PC-9 (cell line): ENCODE results near the gene CALML5. TPM values are rescaled to one million over a fixed set of nuclear protein-coding genes. Genes with fewer than 3 reads are reported as not detected.

Source experiments
- BruUV-seq: library from RNA; stranded (reverse); fragments of 400-500 nt; replicated peaks from 2 replicates; lab custom pipeline; 2021; lab: Mats Ljungman, UMichigan
- CTCF ChIA-PET: fragments of 300-600 bp; sonication (Branson Sonifier 250); formaldehyde crosslinking; loops from one replicate; lab custom pipeline; 2022; ENCODE audit warnings: antibody characterized with exemption; lab: Charles Lee
- POLR2A ChIA-PET: fragments of 300-600 bp; sonication (Branson Sonifier 250); formaldehyde crosslinking; loops from one replicate; lab custom pipeline; 2022; ENCODE audit warnings: antibody characterized with exemption; ENCODE audit not compliant: unreplicated experiment; lab: Charles Lee
- DNase-seq, 2 experiments: peaks; one replicate each; pipeline versions ENCODE4 v3.0.0 to v3.0.0-alpha.2; 2015 to 2022; ENCODE audit warnings: mixed read lengths in 1 of 2
- H2AFZ ChIP-seq: fragments of 200-600 bp; sonication (generic); 2 replicates; pipeline ENCODE4 v1.8.1; 2017; ENCODE audit warnings: antibody characterized with exemption
- H3F3A ChIP-seq: fragments of 200-600 bp; sonication (generic); 2 replicates; pipeline ENCODE4 v1.8.1; 2017; ENCODE audit warnings: antibody characterized with exemption, mild to moderate bottlenecking, low read depth; ENCODE audit not compliant: insufficient read depth
- H3K27ac ChIP-seq: fragments of 200-600 bp; sonication (generic); 2 replicates; pipeline ENCODE4 v1.6.1; 2016; ENCODE audit warnings: mixed run types
- H3K27me3 ChIP-seq: fragments of 200-600 bp; sonication (generic); 2 replicates; pipeline ENCODE4 v1.6.1; 2016; ENCODE audit warnings: low read depth, mixed run types; ENCODE audit not compliant: insufficient read depth
- H3K36me3 ChIP-seq: fragments of 200-600 bp; sonication (generic); 2 replicates; pipeline ENCODE4 v1.6.1; 2016; ENCODE audit warnings: low read depth, mixed run types
- H3K4me1 ChIP-seq: fragments of 200-600 bp; sonication (generic); replicated peaks from 2 replicates; pipeline ENCODE4 v1.6.1; 2016; ENCODE audit warnings: mixed run types; ENCODE audit not compliant: insufficient read depth
- H3K4me2 ChIP-seq: fragments of 200-600 bp; sonication (generic); 2 replicates; pipeline ENCODE4 v1.6.1; 2017; ENCODE audit warnings: mixed run types
- H3K4me3 ChIP-seq: fragments of 200-600 bp; sonication (generic); 2 replicates; pipeline ENCODE4 v1.6.1; 2016; ENCODE audit warnings: mixed run types
- H3K79me2 ChIP-seq: fragments of 200-600 bp; sonication (generic); 2 replicates; pipeline ENCODE4 v1.6.1; 2017; ENCODE audit warnings: low read depth, mixed run types
- H3K9me2 ChIP-seq: fragments of 200-600 bp; sonication (generic); 2 replicates; pipeline ENCODE4 v1.8.1; 2017; ENCODE audit warnings: mild to moderate bottlenecking; ENCODE audit not compliant: insufficient read depth
- H3K9me3 ChIP-seq: fragments of 200-600 bp; sonication (generic); 2 replicates; pipeline ENCODE4 v1.8.1; 2016; ENCODE audit warnings: low read depth; ENCODE audit not compliant: insufficient read depth
- H4K20me1 ChIP-seq: fragments of 200-600 bp; sonication (generic); 2 replicates; pipeline ENCODE4 v1.8.1; 2017; ENCODE audit not compliant: insufficient read depth
- CTCF ChIP-seq: fragments of 200-600 bp; sonication (generic); conservative IDR thresholded peaks from 2 replicates; pipeline ENCODE4 v1.6.1; 2017; ENCODE audit warnings: mixed run types, antibody characterized with exemption, mild to moderate bottlenecking, moderate library complexity
- EZH2 ChIP-seq: fragments of 200-600 bp; sonication (generic); IDR thresholded peaks from 2 replicates; pipeline ENCODE4 v1.8.0; 2017; ENCODE audit warnings: antibody characterized with exemption, low read depth
- intact Hi-C: fragments of 100-400 bp; cut with micrococcal nuclease; formaldehyde crosslinking; loops from one replicate; pipeline ENCODE4 v1.10.0; 2022; ENCODE audit not compliant: unreplicated experiment
- total RNA-seq: library from RNA; stranded (reverse); gene quantifications from 2 replicates; pipeline ENCODE4 v1.2.3, GENCODE V29; 2021

The CALML5 gene
- total RNA-seq, 1 experiment from 2014 or later, result 3.0 TPM

GRCh38 chr10:5466451-5467206, 32.7 kb downstream of the CALML5 start:
- 0 out of 2 replicates have a peak, but pooled peaks cover 4% of the 10 kb centered on the region for H3K79me2 ChIP-seq
- H3K4me3 ChIP-seq, result peak overlapping the region; percentile 42; the same call in 1 of the 2 replicates
- H3K27me3 ChIP-seq, result no peaks in the 10 kb centered on the region
- H3K9me3 ChIP-seq, result no peaks in the 10 kb centered on the region
- POLR2A ChIA-PET, result interaction anchor here (0.6 to 1.5 kb wide), 3 partner anchors 80 to 128 kb away, joined by 3 to 12 read pairs (median 5); no protein-coding TSS in a partner anchor
- DNase-seq, result peak; percentile 86 to 87
- intact Hi-C loops, result loop anchor here (1.0 to 2.0 kb wide), 6 partner anchors 22 to 156 kb away; partner anchors contain the start of gene CALML5
- no peaks in the 10 kb centered on the region for H3K9me2 ChIP-seq
- H3K4me1 ChIP-seq, result peaks cover 30% of the 10 kb centered on the region
- no TSS peak for BruUV-seq
- H3K4me2 ChIP-seq, result peak overlapping the region; percentile 76
- 0 out of 2 replicates have a peak overlapping the region, but pooled peaks have one; percentile 44 for H2AFZ ChIP-seq
- CTCF ChIA-PET, result interaction anchor here (0.6 to 1.0 kb wide), 2 partner anchors 80 to 111 kb away, joined by 6 to 9 read pairs; no protein-coding TSS in a partner anchor
- peaks cover 29% of the 10 kb centered on the region for H3F3A ChIP-seq
- no peaks in the 10 kb centered on the region for H3K36me3 ChIP-seq
- TF ChIP-seq EZH2, result no peak
- no peak for TF ChIP-seq CTCF
- H3K27ac ChIP-seq, result peak overlapping the region; percentile 91
- no peaks in the 10 kb centered on the region for H4K20me1 ChIP-seq

- intact Hi-C loops, result loop anchor here (1.0 to 2.0 kb wide), 6 partner anchors 22 to 157 kb away; partner anchors contain the start of gene CALML5
- peaks cover 30% of the 10 kb centered on the region for H3K4me1 ChIP-seq
- CTCF ChIA-PET, result interaction anchor here (0.6 to 1.0 kb wide), 2 partner anchors 81 to 111 kb away, joined by 6 to 9 read pairs; no protein-coding TSS in a partner anchor
- TF ChIP-seq CTCF (no peak), EZH2 (no peak)
- H2AFZ ChIP-seq, result 0 out of 2 replicates have a peak overlapping the region, but pooled peaks have one; percentile 44
- H3K4me2 ChIP-seq, result peak overlapping the region; percentile 76
- H3K9me2 ChIP-seq, result no peaks in the 10 kb centered on the region
- no peaks in the 10 kb centered on the region for H3K36me3 ChIP-seq
- no peak for DNase-seq
- H3K27me3 ChIP-seq, result no peaks in the 10 kb centered on the region
- peak overlapping the region; percentile 42; the same call in 1 of the 2 replicates for H3K4me3 ChIP-seq
- no peaks in the 10 kb centered on the region for H3K9me3 ChIP-seq
- H4K20me1 ChIP-seq, result no peaks in the 10 kb centered on the region
- H3K79me2 ChIP-seq, result 0 out of 2 replicates have a peak, but pooled peaks cover 4% of the 10 kb centered on the region
- H3K27ac ChIP-seq, result peak overlapping the region; percentile 91
- BruUV-seq, result no TSS peak
- POLR2A ChIA-PET, result interaction anchor here (1.0 to 1.5 kb wide), 2 partner anchors 81 to 82 kb away, joined by 3 to 12 read pairs; no protein-coding TSS in a partner anchor
- H3F3A ChIP-seq, result peaks cover 35% of the 10 kb centered on the region
Measured at GRCh38 chr10:5465976-5466450, 33.4 kb downstream of the CALML5 start.

- no peak for DNase-seq
- Histone ChIP-seq H3K36me3 (no peaks in the 10 kb centered on the region; the same call in 1 of the 2 replicates), H3K27ac (peak overlapping the region; percentile 91), H3K27me3 (no peaks in the 10 kb centered on the region), H3K9me2 (no peaks in the 10 kb centered on the region), H4K20me1 (no peaks in the 10 kb centered on the region), H3K4me2 (no peak overlapping the region), H3K4me3 (no peak overlapping the region), H3K9me3 (no peaks in the 10 kb centered on the region), H3F3A (peaks cover 49% of the 10 kb centered on the region), H3K4me1 (peaks cover 30% of the 10 kb centered on the region), H2AFZ (no peak overlapping the region), H3K79me2 (0 out of 2 replicates have a peak, but pooled peaks cover 4% of the 10 kb centered on the region)
- no TSS peak for BruUV-seq
- ChIA-PET CTCF (interaction anchor here (1.2 kb wide), 1 partner anchor 85 kb away, joined by 3 read pairs; no protein-coding TSS in a partner anchor), POLR2A (no interaction called here)
- intact Hi-C loops, result no loop called here
- TF ChIP-seq CTCF (no peak), EZH2 (no peak)
Measured at GRCh38 chr10:5464546-5464945, 34.8 kb downstream of the CALML5 start.
